A549 (cell line): ENCODE results near the gene FGFR2. TPM values are rescaled to one million over a fixed set of nuclear protein-coding genes. Genes with fewer than 3 reads are reported as not detected.

Experiments used
- ATAC-seq, 2 experiments: fragments of 200-7000 bp in 1 of 2; fragments of >200 bp in 1 of 2; cut with Nextera tagmentation in 1 of 2; cut with Tn5 transposase in 1 of 2; 3 replicates each; pipeline versions ENCODE4 v1.8.0 to v1.9.1; 2018 to 2020; ENCODE audit warnings: mild to moderate bottlenecking in 1 of 2, moderate library complexity in 1 of 2
- CTCF ChIA-PET: fragments of 300-600 bp; sonication (Branson Sonifier 250); formaldehyde crosslinking; extraction: SDS; loops from one replicate; lab custom pipeline; 2021; ENCODE audit warnings: antibody characterized with exemption, inconsistent platforms; lab: Yijun Ruan, JAX
- POLR2A ChIA-PET: fragments of 350-600 bp; formaldehyde crosslinking; extraction: SDS; loops from one replicate; lab custom pipeline; 2021; ENCODE audit warnings: antibody characterized with exemption, inconsistent platforms; lab: Yijun Ruan, JAX
- DNase-seq, 2 experiments: peaks; one replicate each; pipeline versions ENCODE4 v3.0.0 to v3.0.0-alpha.2; 2011 to 2016; ENCODE audit warnings: low read depth in 1 of 2, low spot score in 1 of 2
- FAIRE-seq: peaks from 2 replicates; lab custom pipeline; 2011; peaks lifted over from hg19 to GRCh38; lab: Jason Lieb, UNC
- H3K27ac ChIP-seq, 2 experiments: fragments of >200 bp; sonication (Bioruptor Twin); formaldehyde crosslinking; 3 replicates each; pipeline ENCODE4 v1.5.1; 2016 to 2017
- H3K4me1 ChIP-seq: fragments of >200 bp; sonication (Bioruptor Twin); formaldehyde crosslinking; 3 replicates; pipeline ENCODE4 v1.6.1; 2016
- H3K4me2 ChIP-seq: fragments of >200 bp; sonication (Bioruptor Twin); formaldehyde crosslinking; 3 replicates; pipeline ENCODE4 v1.6.1; 2016
- H3K4me3 ChIP-seq: fragments of >200 bp; sonication (Bioruptor Twin); formaldehyde crosslinking; 3 replicates; pipeline ENCODE4 v1.5.1; 2016
- H3K9me3 ChIP-seq: fragments of >200 bp; sonication (Bioruptor Twin); formaldehyde crosslinking; 3 replicates; pipeline ENCODE4 v1.6.1; 2016
- BHLHE40 ChIP-seq: IDR thresholded peaks from 2 replicates; pipeline ENCODE4 v1.6.1; 2012; ENCODE audit warnings: low read depth, low read length, inconsistent platforms
- CBX2 ChIP-seq: fragments of 200-600 bp; sonication (generic); IDR thresholded peaks from 2 replicates; pipeline ENCODE4 v1.6.1; 2016; ENCODE audit warnings: low read depth, mild to moderate bottlenecking, borderline replicate concordance
- CHD4 ChIP-seq: fragments of 200-600 bp; sonication (generic); IDR thresholded peaks from 2 replicates; pipeline ENCODE4 v1.6.1; 2016; ENCODE audit warnings: antibody characterized with exemption, mild to moderate bottlenecking, borderline replicate concordance
- CTCF ChIP-seq: fragments of >200 bp; sonication (Bioruptor Twin); formaldehyde crosslinking; IDR thresholded peaks from 3 replicates; pipeline ENCODE4 v1.5.1; 2016
- ELK1 ChIP-seq: fragments of 150-350 bp; IDR thresholded peaks from 2 replicates; pipeline ENCODE4 v1.6.1; 2014; ENCODE audit warnings: low read depth, mild to moderate bottlenecking, low read length
- ESRRA ChIP-seq: fragments of 150-350 bp; IDR thresholded peaks from 2 replicates; pipeline ENCODE4 v1.6.1; 2014; ENCODE audit warnings: mild to moderate bottlenecking, low read length, borderline replicate concordance
- GATA3 ChIP-seq: IDR thresholded peaks from 2 replicates; pipeline ENCODE4 v1.6.1; 2012; ENCODE audit warnings: borderline replicate concordance
- HDAC2 ChIP-seq: fragments of 200-600 bp; sonication (generic); IDR thresholded peaks from 2 replicates; pipeline ENCODE4 v1.6.1; 2016
- HOXB13 ChIP-seq: fragments of 250-450 bp; sonication (Bioruptor Pico); IDR thresholded peaks from 2 replicates; pipeline ENCODE4 v1.5.0; 2020; ENCODE audit warnings: low read depth, mild to moderate bottlenecking, moderate library complexity
- HOXB5 ChIP-seq: fragments of 250-450 bp; sonication (Bioruptor Pico); IDR thresholded peaks from 2 replicates; pipeline ENCODE4 v1.5.0; 2020; ENCODE audit warnings: mild to moderate bottlenecking, moderate library complexity
- JUN ChIP-seq, 2 experiments: fragments of >200 bp; sonication (Bioruptor Twin); formaldehyde crosslinking; IDR thresholded peaks; 2 replicates in 1 of 2; 3 replicates in 1 of 2; pipeline ENCODE4 v1.6.1; 2016 to 2017
- KDM1A ChIP-seq: fragments of 200-600 bp; sonication (generic); IDR thresholded peaks from 2 replicates; pipeline ENCODE4 v1.6.1; 2016; ENCODE audit warnings: low read depth, mild to moderate bottlenecking
- KDM5A ChIP-seq: fragments of 200-600 bp; sonication (generic); IDR thresholded peaks from 2 replicates; pipeline ENCODE4 v1.6.1; 2016; ENCODE audit warnings: antibody characterized with exemption, mild to moderate bottlenecking
- MYC ChIP-seq: IDR thresholded peaks from 2 replicates; pipeline ENCODE4 v1.6.1; 2012; ENCODE audit warnings: mild to moderate bottlenecking, inconsistent platforms, low read length, improper control_type of control experiment, borderline replicate concordance
- NFE2L2 ChIP-seq: fragments of 150-350 bp; conservative IDR thresholded peaks from 2 replicates; pipeline ENCODE4 v1.6.1; 2014; ENCODE audit warnings: low read length
- NPAS2 ChIP-seq: fragments of 250-450 bp; sonication (Bioruptor Pico); IDR thresholded peaks from 2 replicates; pipeline ENCODE4 v1.8.0; 2022; ENCODE audit warnings: mild to moderate bottlenecking, moderate library complexity, borderline replicate concordance
- POLR2AphosphoS2 ChIP-seq: conservative IDR thresholded peaks from 2 replicates; pipeline ENCODE4 v1.6.1; 2012; ENCODE audit warnings: low read length, improper control_type of control experiment, inconsistent platforms
- RAD21 ChIP-seq, 2 experiments: fragments of >200 bp in 1 of 2; sonication (Bioruptor Twin) in 1 of 2; formaldehyde crosslinking in 1 of 2; IDR thresholded peaks in 1 of 2; conservative IDR thresholded peaks in 1 of 2; 2 replicates in 1 of 2; 3 replicates in 1 of 2; pipeline ENCODE4 v1.6.1; 2012 to 2018; ENCODE audit warnings: inconsistent platforms in 1 of 2
- RARB ChIP-seq: fragments of 250-450 bp; sonication (Bioruptor Pico); IDR thresholded peaks from 2 replicates; pipeline ENCODE4 v1.8.0; 2021; ENCODE audit warnings: mild to moderate bottlenecking, moderate library complexity
- REST ChIP-seq: fragments of 200-600 bp; sonication (generic); IDR thresholded peaks from 2 replicates; pipeline ENCODE4 v1.6.1; 2016; ENCODE audit warnings: antibody characterized with exemption, mild to moderate bottlenecking, moderate library complexity
- RNF2 ChIP-seq: fragments of 200-600 bp; sonication (generic); IDR thresholded peaks from 2 replicates; pipeline ENCODE4 v1.6.1; 2016; ENCODE audit warnings: low read depth, mild to moderate bottlenecking, antibody characterized with exemption, moderate library complexity, borderline replicate concordance
- SREBF2 ChIP-seq: fragments of 450-650 bp; IDR thresholded peaks from 2 replicates; pipeline ENCODE4 v1.6.1; 2014; ENCODE audit warnings: mild to moderate bottlenecking, moderate library complexity
- USF2 ChIP-seq: fragments of 450-650 bp; IDR thresholded peaks from 2 replicates; pipeline ENCODE4 v1.6.1; 2014; ENCODE audit warnings: antibody characterized with exemption
- ZNF302 ChIP-seq: fragments of 250-450 bp; sonication (Bioruptor Pico); IDR thresholded peaks from 2 replicates; pipeline ENCODE4 v1.9.0; 2021; ENCODE audit warnings: inconsistent platforms, mild to moderate bottlenecking, moderate library complexity
- ZSCAN20 ChIP-seq: fragments of 250-450 bp; sonication (Bioruptor Pico); IDR thresholded peaks from 2 replicates; pipeline ENCODE4 v1.8.0; 2022; ENCODE audit warnings: mild to moderate bottlenecking, moderate library complexity
- WGBS: methylation state at CpG from one replicate; pipeline ENCODE4 v1.1.6; 2017; ENCODE audit errors: missing lambda C conversion rate; 5-methylcytosine and 5-hydroxymethylcytosine counted together
- polyA plus RNA-seq, 4 experiments: library from polyadenylated mRNA; depleted of rRNA in 3 of 4; stranded (reverse); fragments of >200 nt; fragmentation: RNase III in 1 of 4; extraction: RNeasy Plus Mini Kit Qiagen cat#74134 plus additional on column Dnase treatment in 1 of 4; gene quantifications; 2 replicates in 3 of 4; 3 replicates in 1 of 4; pipeline ENCODE4 v1.2.3, GENCODE V29; 2011 to 2017

The FGFR2 gene
- polyA plus RNA-seq, 2 of the 4 experiments (the other 2 are of a cell fraction): 0.16 to 0.22 TPM

GRCh38 chr10:121531830-121532178, 66.4 kb downstream of the FGFR2 start:
- Histone ChIP-seq H3K9me3 (no peaks in the 10 kb centered on the region), H3K27ac (no peak overlapping the region), H3K4me2 (no peak overlapping the region), H3K4me1 (no peaks in the 10 kb centered on the region), H3K4me3 (no peak overlapping the region)
- WGBS: 39% methylated on average over 11 of the region's 11 CpGs
- ChIA-PET POLR2A (no interaction called here), CTCF (no interaction called here)
- FAIRE-seq (no peak), ATAC-seq (no peak), DNase-seq (no peak)
- TF ChIP-seq BHLHE40: no peak
- no peak for TF ChIP-seq KDM5A
- TF ChIP-seq KDM1A: no peak
- TF ChIP-seq GATA3: no peak
- no peak for TF ChIP-seq POLR2AphosphoS2
- TF ChIP-seq SREBF2: no peak
- no peak for TF ChIP-seq RNF2
- no peak for TF ChIP-seq USF2
- no peak for TF ChIP-seq CHD4
- TF ChIP-seq NPAS2 (CRISPR knock-in tag): no peak
- TF ChIP-seq NFE2L2: no peak
- TF ChIP-seq ZSCAN20: no peak
- TF ChIP-seq HDAC2: no peak
- TF ChIP-seq ELK1: no peak
- TF ChIP-seq CTCF: no peak
- no peak for TF ChIP-seq HOXB5
- no peak for TF ChIP-seq MYC

GRCh38 chr10:121531076-121531829, 67.0 kb downstream of the FGFR2 start:
- H3K9me3 ChIP-seq: no peaks in the 10 kb centered on the region
- H3K4me3 ChIP-seq: no peak overlapping the region
- H3K4me1 ChIP-seq: no peaks in the 10 kb centered on the region
- ATAC-seq (no peak), FAIRE-seq (no peak), DNase-seq (no peak)
- ChIA-PET CTCF (interaction anchor here (1.0 kb wide), 1 partner anchor 11 kb away, joined by 3 read pairs; no protein-coding TSS in a partner anchor), POLR2A (no interaction called here)
- H3K4me2 ChIP-seq: no peak overlapping the region
- 34% methylated on average over 13 of the region's 13 CpGs for WGBS
- no peak for TF ChIP-seq CBX2
- no peak for TF ChIP-seq JUN (IDR thresholded peaks at IDR 0.05)
- TF ChIP-seq REST: no peak
- TF ChIP-seq RAD21 (conservative IDR thresholded peaks at IDR 0.05 in 1 of 2, IDR thresholded peaks at IDR 0.05 in 1 of 2): no peak
- no peak for TF ChIP-seq ZNF302
- no peak for TF ChIP-seq ESRRA
- no peak for TF ChIP-seq HOXB13 (CRISPR knock-in tag)
- no peak for TF ChIP-seq RARB (CRISPR knock-in tag)
- no peak for TF ChIP-seq MYC
- TF ChIP-seq GATA3: no peak
- H3K27ac ChIP-seq: no peak overlapping the region
